C4-2B (cell line): ENCODE measurements around the gene DUSP23.

Experiments
- ZFX ChIP-seq: fragments of 450-650 bp; IDR thresholded peaks from 2 replicates; pipeline ENCODE4 v1.6.1; 2017
- TF ChIP-seq, protein P1 (sequence below): fragments of 450-650 bp; conservative IDR thresholded peaks from 2 replicates; pipeline ENCODE4 v1.5.1; 2017; ENCODE audit warnings: mild to moderate bottlenecking

DNA sequence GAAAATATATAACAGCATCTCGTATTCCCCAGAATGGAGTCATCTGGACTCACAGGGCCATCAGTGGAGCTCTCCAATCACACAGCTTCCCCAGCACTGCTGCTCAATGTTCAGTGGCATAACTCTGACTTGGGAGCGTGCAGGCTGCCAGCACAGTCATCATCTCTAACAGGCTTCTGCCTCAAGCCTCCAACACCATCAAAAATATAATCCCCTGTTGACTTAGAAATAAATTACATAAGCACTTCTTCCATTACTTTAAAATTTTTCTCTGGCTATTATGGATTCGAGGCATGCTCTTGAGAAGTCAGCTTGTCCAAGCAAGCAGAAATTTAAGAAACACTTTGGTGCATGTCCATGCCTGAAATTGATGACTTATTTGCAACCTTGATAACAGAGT, 6.2 kb downstream of the DUSP23 start:
- TF ChIP-seq, protein P1, sequence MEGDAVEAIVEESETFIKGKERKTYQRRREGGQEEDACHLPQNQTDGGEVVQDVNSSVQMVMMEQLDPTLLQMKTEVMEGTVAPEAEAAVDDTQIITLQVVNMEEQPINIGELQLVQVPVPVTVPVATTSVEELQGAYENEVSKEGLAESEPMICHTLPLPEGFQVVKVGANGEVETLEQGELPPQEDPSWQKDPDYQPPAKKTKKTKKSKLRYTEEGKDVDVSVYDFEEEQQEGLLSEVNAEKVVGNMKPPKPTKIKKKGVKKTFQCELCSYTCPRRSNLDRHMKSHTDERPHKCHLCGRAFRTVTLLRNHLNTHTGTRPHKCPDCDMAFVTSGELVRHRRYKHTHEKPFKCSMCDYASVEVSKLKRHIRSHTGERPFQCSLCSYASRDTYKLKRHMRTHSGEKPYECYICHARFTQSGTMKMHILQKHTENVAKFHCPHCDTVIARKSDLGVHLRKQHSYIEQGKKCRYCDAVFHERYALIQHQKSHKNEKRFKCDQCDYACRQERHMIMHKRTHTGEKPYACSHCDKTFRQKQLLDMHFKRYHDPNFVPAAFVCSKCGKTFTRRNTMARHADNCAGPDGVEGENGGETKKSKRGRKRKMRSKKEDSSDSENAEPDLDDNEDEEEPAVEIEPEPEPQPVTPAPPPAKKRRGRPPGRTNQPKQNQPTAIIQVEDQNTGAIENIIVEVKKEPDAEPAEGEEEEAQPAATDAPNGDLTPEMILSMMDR: no peak
- no peak for TF ChIP-seq ZFX
